HCEC 1CT (cell line): ENCODE measurements around the gene FAM184B.
"Not testable (repeated sequence)": the region's sequence is repeated elsewhere in the genome, so short reads cannot be mapped to it uniquely, and the experiment has no call there.

Experiments used
- DNase-seq: peaks from one replicate; pipeline ENCODE4 v3.0.0-alpha.2; 2017

Gene FAM184B

GRCh38 chr4:17715511-17715910 lies 65.9 kb downstream of the FAM184B start:
- no peak for DNase-seq

- no peak for DNase-seq
These were observed 67.6 kb downstream of the FAM184B start for GRCh38 chr4:17713779-17714178.

DNA sequence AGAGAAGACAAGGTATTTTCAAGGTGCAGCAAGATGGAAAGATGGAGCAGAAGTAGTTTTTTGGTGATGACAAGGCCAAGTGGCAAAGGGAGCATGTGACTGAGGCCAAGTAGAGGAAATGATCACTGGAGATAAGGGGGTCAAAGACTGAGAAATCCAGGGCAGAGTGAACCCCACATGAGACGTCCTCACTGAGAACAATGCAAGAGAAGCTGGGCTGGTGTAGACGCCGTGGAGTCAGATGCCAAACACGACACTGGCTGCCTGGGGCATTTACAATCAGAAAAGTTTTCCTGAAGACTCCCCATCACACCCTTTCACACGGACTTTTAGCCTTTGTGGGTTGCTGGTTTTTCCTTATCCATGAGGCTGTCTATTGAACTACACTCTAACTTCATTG lies 69.3 kb downstream of the FAM184B start:
- DNase-seq: no peak

- DNase-seq: not testable (repeated sequence)
These were observed 70.2 kb downstream of the FAM184B start for GRCh38 chr4:17711206-17711605.

DNA sequence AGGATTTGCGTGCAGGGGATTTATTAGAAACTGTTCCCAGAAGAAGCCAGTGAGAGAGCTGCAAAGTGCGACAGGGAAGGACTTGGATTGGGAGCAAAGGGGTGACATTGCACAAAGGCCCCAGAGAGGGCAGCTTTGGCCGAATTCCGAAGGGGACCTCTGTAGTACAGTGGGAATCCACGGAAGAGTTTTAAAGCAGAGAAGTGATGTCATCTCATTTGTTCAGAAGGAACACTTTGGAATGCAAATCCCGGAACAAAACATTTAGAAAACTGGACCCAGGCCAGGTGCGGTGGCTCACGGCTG lies 71.7 kb downstream of the FAM184B start:
- DNase-seq: no peak

GRCh38 chr4:17708992-17709762 lies 72.2 kb downstream of the FAM184B start:
- DNase-seq: no peak

- DNase-seq: no peak
These were observed 73.8 kb downstream of the FAM184B start for GRCh38 chr4:17707671-17708070.

- no peak for DNase-seq
These were observed 76.3 kb downstream of the FAM184B start for GRCh38 chr4:17705107-17705506.

DNA sequence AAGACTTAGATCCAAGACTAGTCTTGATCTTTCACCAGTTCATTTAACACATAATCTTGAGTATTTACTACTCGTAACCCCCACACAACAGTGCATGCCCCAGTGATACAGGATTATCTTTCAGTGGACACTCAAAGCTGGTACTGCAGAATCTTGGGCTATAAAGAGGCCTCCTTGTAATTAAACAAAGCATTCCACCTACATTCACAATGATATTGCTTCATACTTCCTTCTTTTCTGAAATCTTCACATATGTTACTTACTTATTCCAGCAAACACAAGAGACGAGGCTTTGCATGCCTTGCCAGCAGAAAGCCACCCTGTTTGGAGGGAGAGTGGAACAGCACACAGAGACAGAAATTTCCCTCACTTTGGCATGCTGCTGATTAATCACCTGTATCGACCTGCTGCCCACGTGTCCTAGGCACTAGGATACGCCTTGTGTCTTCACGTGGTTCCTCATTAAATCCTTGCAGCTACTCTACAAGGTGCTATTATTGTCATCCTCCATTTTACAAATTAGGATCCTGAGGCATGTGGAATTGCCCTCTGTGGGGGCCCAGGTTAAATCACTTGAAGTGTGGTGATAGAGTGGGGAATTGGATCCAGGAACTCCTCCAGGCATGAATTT lies 77.3 kb downstream of the FAM184B start:
- no peak for DNase-seq

DNA sequence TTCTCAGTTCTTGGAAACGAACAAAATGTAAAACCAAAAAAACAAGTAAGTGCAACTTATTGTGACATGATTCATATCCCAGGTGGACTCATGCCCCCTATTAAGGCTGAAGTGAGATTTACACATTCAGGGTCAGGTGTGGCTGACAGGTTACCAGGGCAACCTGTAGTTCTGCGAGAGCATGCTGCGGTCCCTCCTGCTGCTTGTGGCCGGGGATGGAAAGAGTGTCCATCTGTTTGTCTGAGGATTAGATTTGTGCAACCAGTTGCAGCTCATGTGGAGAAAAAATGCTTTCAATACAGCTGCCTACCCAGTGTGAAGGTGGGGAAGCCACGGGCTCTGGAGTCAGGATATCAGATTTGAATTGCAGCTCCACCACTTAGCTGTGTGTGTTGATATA lies 78.8 kb downstream of the FAM184B start:
- DNase-seq: no peak

GRCh38 chr4:17701882-17702281 lies 79.5 kb downstream of the FAM184B start:
- no peak for DNase-seq

GRCh38 chr4:17701138-17701839 lies 80.1 kb downstream of the FAM184B start:
- DNase-seq: no peak

DNA sequence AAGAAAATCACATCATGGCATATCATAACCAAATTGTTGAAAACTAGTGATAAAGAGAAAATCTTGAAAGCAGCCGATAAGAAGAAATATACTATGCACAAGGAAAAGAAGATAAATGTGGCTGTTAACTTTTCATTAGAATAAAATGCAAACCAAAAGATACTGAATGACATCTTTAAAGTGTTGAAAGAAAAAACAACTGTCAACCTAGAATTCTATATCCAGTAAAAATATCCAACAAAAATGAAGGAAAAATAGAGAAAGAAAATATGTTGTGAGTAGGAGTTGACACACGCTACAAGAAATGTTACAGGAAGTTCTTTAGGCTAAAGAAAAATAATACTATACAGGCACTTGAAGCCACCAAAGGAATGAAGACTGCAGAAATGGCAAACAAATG lies 82.0 kb downstream of the FAM184B start:
- no peak for DNase-seq

DNA sequence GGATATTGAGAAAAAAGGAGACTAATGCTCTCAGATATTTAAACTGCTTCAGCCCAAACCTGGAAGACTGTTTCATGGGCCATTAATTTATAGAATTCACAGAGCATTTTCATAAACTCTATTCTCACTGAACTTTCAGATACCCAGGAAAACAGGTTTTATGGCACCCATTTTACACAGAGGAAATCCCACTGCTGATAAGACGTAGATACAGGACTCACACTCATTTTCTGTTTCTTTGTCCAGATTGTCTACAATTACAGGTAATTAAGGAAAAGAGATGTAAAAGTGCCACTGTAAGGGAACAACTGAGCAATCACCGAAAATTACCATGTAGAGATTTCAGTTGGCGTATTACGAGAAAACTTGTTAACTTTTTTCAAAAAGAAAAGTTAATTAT lies 83.3 kb downstream of the FAM184B start:
- DNase-seq: no peak

- DNase-seq: no peak
These were observed 86.1 kb downstream of the FAM184B start for GRCh38 chr4:17695341-17695740.

DNA sequence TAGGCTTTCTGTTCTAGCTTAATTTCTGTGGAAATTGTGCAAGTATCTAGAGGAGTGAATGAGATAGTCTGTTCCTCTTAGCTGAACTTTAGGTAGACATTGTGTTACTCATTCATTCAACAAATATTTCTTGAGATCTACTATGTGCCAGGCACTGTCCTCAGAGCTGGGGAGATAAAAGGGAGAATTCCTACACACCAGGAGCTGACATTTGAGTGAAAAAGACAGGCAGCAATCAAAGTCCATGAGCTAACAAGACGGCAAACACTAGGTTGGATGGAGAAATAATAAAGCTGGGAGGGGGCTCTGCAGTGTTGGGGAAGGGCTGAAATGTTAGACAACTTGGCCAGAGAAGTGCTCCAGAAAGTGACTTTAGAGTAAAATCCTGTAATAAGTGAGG lies 86.9 kb downstream of the FAM184B start:
- DNase-seq: no peak

- no peak for DNase-seq
These were observed 90.5 kb downstream of the FAM184B start for GRCh38 chr4:17690898-17691297.

DNA sequence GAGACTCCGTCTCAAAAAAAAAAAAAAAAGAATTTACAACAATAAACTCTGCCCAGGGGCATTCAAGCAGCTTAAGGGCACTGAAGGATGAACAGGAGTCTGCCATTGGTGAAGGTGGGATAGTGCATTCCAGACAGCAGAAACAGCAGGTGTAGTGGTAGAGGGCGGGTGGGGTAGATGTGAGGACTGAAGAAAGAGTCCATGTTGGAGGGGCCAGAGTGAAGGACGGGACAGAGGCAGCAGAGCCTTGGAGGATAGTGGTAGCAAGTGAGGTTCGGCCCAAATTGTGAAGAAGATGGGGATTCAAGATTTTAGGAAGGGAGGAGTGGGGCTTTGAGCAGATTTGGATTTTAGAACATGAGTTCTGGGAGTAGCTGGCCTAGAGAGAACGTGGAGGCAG lies 91.3 kb downstream of the FAM184B start:
- DNase-seq: no peak

- no peak for DNase-seq
These were observed 93.4 kb downstream of the FAM184B start for GRCh38 chr4:17688011-17688441.

GRCh38 chr4:17687237-17687857 lies 94.1 kb downstream of the FAM184B start:
- DNase-seq: no peak

- DNase-seq: not testable (repeated sequence)
These were observed 96.8 kb downstream of the FAM184B start for GRCh38 chr4:17684648-17685047.

DNA sequence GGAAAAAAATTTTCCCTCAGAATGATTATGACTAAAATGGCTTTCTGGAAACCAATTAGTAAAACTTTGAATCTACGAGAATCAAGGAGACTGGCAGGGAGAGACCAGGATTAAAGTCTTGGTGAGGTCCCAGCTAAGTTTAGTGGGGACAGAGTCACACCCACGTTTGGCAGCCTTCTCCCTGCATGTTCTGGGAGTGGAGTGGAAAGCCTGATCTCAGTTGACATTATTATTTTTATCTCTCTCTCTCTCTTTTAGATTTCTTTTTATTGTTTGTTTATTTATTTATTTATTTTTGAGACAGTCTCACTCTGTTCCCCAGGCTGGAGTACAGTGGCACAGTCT lies 99.2 kb downstream of the FAM184B start:
- DNase-seq: no peak

GRCh38 chr4:17681281-17682221 lies 99.9 kb downstream of the FAM184B start:
- DNase-seq: no peak
